CD4-positive, alpha-beta T cell treated with Interleukin-21 for 1 hour (primary cell): ENCODE data around the gene PACRG.

Experiments
- DNase-seq: peaks from one replicate; pipeline ENCODE4 v3.0.0-alpha.2; 2020

PACRG gene

DNA sequence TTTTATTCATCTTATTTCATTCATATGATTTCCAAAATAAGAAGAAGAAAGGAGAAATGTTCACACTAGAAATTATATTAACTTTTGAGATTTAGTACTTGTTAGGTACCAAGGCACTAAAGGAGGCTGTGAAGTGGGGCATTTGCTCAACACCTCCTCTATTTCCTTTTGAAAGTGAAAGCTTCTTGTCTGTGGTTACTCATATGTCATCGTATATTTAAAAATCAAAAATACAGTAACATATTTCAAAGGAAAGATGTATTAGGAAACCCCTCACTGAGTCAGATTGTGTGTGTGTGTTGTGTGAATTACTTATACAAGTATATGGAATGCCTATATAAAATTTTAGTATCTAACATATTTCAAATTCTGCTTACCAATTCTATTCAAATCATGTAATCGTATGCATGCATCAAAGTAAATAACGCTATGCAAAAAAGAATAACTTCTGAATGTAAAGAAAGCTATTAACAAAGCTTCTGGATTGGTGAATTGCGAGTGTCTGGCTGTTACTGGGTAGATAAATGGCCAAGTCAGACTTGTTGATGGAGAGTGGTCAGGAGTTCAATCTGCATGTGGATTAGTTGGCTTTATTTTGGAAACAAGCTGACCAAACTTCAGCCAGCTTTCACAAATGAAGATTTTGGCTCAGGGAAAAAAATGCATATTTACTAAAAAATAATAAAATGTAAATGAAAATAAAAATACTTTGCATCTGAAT lies 70.9 kb downstream of the PACRG start:
- peak; percentile 3 for DNase-seq

DNA sequence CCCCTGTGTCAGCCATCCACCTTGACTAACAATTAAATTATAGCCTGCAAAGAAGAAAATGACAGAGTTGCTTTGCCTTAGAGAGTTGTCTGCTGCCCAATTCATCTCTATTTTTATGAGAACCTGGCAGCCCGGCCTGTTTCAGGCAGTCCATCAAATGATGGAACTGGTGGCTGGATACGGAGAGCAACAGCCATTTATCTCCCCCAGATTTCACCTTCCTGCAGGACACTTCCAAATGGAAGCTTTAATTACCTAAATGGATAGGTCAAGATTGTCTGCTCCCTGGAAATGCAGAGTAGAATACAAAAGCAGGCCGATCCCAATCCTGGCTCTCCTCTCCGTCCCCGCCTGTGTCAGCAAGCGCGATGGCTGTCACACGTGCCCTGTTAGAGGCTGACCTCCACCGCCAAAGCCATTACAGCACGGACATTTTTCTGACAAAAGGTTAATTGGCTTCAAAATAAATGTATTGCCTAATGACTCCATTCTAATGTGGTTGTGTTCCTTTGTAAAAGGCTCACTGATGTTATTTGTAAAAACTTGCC lies 86.7 kb downstream of the PACRG start:
- DNase-seq: no peak

GRCh38 chr6:162817196-162817595 lies 89.4 kb downstream of the PACRG start:
- DNase-seq: no peak

DNA sequence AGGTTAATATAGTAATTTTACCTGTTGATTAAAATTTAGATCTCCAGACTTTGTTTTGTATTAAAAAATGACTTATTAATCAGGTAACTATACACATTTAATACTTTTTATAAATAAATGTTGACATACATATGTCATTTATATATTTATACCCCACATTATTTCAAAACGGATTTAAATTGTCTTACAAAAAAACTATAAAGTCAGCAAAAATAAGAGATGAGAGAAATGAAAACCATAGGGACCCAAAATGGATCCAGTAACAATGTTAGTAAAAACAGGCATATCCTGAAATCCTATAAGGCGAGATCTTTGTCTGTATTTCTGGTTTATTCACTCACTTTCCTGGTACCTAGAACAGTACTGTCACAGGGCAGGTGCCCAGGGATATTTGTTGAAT lies 91.5 kb downstream of the PACRG start:
- DNase-seq: no peak

DNA sequence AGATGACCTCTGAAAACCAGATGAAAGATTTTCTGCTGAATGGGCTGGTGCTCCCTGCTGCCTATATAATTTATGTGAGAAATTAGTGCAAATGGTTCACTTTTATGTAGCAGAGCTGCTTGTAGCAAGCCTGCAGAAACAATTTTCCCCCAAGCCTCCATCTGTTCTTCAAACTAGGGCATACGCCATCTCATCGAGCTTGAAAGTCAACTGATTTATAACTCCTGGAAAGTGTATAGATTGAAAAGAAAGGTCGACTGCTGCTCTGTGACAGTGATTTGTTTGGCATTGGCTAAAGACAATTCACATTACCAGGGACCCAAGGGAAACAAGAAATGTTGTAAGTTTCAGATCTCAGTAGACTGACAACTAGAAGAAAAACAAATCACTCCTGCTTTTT lies 93.3 kb downstream of the PACRG start:
- no peak for DNase-seq

GRCh38 chr6:162825597-162825996 lies 97.8 kb downstream of the PACRG start:
- DNase-seq: peak; percentile 12

DNA sequence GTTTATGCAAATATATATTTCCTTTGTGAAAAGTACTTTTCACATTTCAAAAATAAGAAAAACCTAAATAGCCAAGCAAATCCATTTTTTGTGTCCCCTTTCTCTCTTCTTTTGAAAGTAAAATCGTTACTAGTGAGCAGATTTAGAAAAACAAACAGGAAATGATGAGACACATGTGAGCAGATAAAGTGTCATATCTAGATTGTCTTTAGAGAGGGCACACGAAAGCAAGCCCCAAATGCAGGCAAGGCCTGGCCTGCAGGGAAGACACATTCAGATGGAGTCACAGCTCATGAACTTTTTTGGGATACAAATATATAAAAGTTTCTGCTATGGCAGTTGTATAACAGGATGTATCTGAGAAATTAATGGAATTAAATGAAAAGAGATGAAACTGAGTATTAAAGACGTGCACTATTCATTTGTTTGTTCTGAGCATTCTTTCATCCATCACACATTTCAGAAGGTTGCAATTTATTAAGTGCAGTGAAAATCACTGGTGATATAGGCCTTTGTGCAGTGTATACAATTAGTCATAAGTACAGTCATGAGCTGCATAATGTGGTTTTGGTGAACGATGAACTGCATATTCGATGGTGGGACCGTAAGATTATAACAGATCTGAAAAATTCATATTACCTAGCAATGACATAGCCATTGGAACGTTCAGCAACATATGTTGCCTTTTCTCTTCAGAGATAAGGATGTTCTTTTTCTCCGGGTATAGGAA lies 101.4 kb downstream of the PACRG start:
- DNase-seq: no peak

DNA sequence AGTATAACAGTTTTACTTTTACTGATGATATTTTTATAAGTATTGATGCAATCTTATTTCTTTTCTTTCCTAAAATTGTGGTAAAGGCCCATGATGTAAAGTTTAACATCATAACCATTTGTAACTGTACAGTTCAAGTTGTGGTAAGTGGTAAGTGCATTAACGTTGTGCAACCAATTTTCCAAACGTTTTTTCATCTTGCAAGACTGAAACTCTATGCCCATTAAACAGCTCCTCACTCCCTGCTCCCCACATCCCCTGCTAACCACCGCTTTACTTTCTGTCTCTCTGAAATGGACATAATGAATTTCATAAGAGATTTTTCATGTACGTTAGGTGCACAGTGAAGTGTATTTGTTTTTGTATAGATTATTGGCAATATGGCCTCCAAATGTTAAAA lies 106.0 kb downstream of the PACRG start:
- DNase-seq: no peak

GRCh38 chr6:162845972-162846371 lies 118.2 kb downstream of the PACRG start:
- DNase-seq: no peak

DNA sequence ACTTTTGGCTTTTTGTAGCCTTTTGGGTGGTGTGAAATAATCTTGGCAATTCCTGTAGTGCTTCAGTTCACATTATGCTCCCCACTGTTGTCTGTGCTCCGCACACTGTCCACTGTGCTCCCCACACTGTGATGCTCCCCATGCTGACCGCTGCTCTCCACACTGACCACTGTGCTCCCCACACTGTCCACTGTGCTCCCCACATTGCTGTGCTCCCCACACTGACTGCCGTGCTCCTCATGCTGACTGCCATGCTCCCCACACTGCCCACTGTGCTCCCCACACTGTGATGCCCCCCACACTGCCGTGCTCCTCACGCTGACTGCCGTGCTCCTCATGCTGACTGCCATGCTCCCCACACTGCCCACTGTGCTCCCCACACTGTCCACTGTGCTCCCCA lies 118.9 kb downstream of the PACRG start:
- DNase-seq: no peak

- no peak for DNase-seq
Measured at GRCh38 chr6:162849269-162849668, 121.5 kb downstream of the PACRG start.

DNA sequence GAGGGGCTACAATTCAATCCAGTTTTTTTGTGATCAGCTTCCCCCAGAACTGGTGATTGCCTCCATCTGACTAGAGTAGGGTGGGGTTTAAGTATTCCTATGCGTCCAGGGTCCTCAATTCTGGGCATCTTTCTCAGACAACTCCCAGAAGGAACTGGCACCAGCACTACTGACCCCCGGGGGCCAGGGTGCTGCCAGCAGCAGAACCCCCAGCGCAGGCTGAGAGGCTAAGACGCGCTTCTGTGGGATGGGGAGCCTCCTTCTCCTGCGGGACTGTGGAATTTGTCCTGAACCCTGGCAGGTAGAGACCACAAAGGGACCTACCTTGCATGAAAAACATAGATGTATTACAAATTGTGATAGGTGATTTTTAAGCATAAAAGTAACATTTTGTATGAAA lies 124.4 kb downstream of the PACRG start:
- DNase-seq: no peak

GRCh38 chr6:162852840-162853577 lies 125.2 kb downstream of the PACRG start:
- no peak for DNase-seq

GRCh38 chr6:162854228-162854627 lies 126.5 kb downstream of the PACRG start:
- no peak for DNase-seq

DNA sequence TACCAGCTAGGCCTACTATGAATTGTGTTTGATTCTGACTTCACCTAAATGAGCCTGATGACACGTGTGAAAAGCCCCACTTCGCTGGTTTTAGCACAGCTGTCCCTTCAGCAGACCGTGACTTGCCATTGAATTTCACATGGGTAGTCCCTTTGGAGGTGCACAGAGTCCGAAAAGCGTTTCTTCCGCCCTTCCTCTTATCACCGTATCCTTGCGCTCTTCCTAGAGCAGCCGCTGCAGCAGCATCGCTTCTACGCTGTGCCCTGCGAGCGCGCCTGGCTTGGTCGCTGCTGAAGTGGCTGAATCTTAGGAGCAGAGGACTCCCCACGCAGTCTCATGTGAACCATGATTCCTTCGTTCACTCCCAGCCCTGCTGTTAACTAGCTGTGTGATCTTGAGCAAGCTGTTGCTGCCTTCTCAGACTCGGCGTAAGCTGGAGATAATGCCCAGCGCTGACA lies 127.0 kb downstream of the PACRG start:
- DNase-seq: no peak

GRCh38 chr6:162856885-162857284 lies 129.1 kb downstream of the PACRG start:
- no peak for DNase-seq

DNA sequence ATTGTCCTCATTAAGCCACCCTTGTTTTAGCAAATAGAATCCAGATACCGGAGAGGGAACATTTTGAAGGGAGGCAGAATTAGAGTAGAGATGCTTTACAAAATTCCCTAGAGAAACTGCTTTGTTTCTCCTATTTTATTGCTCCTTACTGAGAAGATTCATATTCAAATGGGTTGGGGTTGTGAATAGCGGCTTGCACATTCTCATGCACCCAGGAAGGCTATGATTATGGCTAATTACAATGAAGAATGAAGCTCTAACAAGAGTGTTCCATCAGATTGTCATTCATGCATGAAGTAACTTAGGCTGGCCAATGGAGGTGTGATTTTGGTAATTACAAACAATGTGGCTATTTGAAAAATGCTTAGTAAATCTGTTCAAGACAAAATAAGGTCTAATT lies 129.6 kb downstream of the PACRG start:
- no peak for DNase-seq

DNA sequence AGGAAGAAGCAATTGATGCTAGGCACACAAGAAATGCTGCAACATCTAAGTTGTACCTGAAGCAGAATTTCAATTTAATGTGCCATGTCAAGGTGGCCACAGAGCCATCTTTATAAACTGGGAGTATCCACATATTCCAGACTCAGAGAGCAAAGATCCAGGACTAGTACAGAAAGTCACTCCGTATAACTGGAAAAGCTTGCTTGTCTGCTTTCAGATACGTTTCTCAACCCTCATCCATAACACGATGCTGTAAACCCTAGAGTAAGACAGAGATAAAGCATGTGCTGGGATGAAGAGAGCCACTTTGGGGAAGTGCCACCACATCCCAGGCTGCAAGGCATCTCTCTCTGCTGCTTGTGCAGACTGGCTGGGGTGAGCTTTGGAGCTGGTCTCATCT lies 134.7 kb downstream of the PACRG start:
- DNase-seq: no peak

DNA sequence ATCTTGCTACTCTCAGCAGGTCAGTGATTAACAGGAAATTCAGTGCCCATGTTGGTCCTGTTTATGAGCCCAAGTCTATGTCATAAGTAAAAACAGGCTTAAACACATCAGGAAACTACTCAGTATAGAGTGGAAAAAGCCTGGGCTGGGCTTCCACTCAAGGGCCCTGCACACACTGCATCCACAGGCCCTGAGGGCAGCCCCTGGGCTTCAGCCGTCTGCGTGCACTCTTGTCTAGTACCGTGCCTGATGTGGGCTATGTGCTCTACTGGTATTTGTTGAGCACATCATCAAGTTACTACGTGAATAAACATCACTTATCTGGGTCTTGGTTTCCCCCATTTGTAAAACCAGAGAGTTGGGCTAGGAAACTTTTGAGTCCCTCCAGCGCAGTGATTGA lies 135.2 kb downstream of the PACRG start:
- no peak for DNase-seq

GRCh38 chr6:162863821-162864220 lies 136.0 kb downstream of the PACRG start:
- DNase-seq: no peak

DNA sequence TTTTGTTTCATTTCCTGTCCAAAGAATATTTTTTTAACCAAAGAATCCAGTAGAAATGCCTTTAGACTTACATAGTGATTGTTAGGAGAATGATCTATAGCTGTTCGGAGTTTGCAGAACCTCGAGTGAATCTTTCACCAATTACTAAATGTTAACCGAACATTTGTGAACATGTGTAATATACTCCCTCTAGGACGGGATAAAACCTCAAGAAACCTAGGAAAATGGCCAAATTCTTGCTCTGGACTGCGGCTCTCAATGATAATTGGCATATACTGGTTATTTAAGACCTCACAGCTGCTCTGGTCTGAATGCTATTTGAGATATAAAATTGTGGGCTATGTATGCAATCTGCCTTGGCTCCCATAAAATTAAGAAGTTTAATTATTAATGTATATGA lies 137.1 kb downstream of the PACRG start:
- DNase-seq: no peak

DNA sequence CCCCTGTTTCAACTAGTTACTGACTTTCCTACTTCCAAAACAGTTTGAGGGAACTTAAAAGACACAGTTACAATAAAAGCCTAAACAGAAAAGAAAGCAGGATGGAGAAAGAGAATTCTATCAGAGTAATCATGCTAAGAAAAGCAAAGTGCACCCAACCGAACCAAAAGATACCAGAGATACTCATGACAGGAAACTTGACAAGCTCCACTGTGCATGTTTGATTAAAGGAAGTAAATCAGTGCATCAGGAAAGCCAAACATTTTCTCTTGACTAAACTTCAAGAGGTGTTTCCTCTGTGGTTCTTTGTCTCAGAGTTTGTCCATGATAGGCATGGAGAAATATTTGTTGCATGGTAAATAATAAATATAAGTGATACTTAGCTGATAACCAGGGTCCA lies 138.9 kb downstream of the PACRG start:
- DNase-seq: no peak

DNA sequence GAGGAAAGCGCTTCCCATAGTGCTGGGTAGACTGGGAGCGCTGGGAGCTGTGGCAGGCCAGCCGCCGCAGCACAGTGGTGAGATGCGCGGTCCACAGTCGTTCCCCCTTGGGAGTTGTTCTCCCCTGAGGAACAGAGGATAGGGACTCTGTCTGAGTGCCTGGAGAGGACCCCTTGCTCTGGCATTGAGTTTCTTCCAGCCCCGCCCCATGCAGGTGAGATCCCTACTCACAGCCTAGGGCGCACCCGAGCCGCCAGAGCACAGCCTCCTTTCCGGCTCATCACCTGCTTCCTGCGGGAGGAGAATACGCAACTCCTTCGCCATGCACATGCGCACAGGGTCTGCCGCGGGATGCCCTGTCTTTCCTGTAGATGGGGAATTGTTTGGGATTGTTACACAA lies 140.6 kb downstream of the PACRG start:
- no peak for DNase-seq

- DNase-seq: no peak
Measured at GRCh38 chr6:162871966-162872365, 144.2 kb downstream of the PACRG start.
